HEK293 (cell line): ENCODE results near the gene MYO7A.

Experiments
- CTCF ChIA-PET: fragments of 350-600 bp; formaldehyde crosslinking; extraction: SDS; loops from one replicate; lab custom pipeline; 2021; ENCODE audit warnings: antibody characterized with exemption; lab: Yijun Ruan, JAX
- POLR2A ChIA-PET: fragments of 300-600 bp; formaldehyde crosslinking; extraction: SDS; loops from one replicate; lab custom pipeline; 2020; ENCODE audit warnings: antibody characterized with exemption, inconsistent platforms; lab: Yijun Ruan, JAX
- H3K27ac ChIP-seq: fragments of 200-500 bp; sonication (Bioruptor generic); 2 replicates; pipeline ENCODE4 v1.5.1; 2014; ENCODE audit warnings: low read depth, low read length, control low read depth, inconsistent platforms; ENCODE audit errors: extremely low read depth
- H3K36me3 ChIP-seq, 2 experiments: fragments of 200-500 bp in 1 of 2; sonication (Bioruptor generic) in 1 of 2; 1 replicate in 1 of 2; 2 replicates in 1 of 2; pipeline ENCODE4 v1.5.1; 2014 to 2017; ENCODE audit warnings: inconsistent platforms in 2 of 2, low read length in 2 of 2; ENCODE audit not compliant: control insufficient read depth in 2 of 2, insufficient read depth in 1 of 2
- H3K4me1 ChIP-seq: fragments of 200-500 bp; sonication (Bioruptor generic); 2 replicates; pipeline ENCODE4 v1.5.1; 2014; ENCODE audit warnings: mild to moderate bottlenecking, low read length, inconsistent platforms; ENCODE audit not compliant: control insufficient read depth, insufficient read depth
- H3K4me3 ChIP-seq: 2 replicates; pipeline ENCODE4 v1.5.1; 2011; ENCODE audit warnings: low read depth, mild to moderate bottlenecking, control low read depth, low read length, moderate library complexity
- H3K9me3 ChIP-seq: fragments of 200-500 bp; sonication (Bioruptor generic); 2 replicates; pipeline ENCODE4 v1.5.1; 2014; ENCODE audit warnings: low read depth, low read length, inconsistent platforms; ENCODE audit not compliant: control insufficient read depth, insufficient read depth
- BCL11B ChIP-seq: fragments of 450-650 bp; formaldehyde crosslinking; IDR thresholded peaks from 2 replicates; pipeline ENCODE4 v1.5.1; 2016; ENCODE audit warnings: low read depth, missing biosample characterization, missing genetic modification characterization
- GLIS1 ChIP-seq: fragments of 450-650 bp; formaldehyde crosslinking; IDR thresholded peaks from 2 replicates; pipeline ENCODE4 v1.5.1; 2016; ENCODE audit warnings: missing biosample characterization, missing genetic modification characterization
- SETDB1 ChIP-seq: IDR thresholded peaks from one replicate; pipeline ENCODE4 v1.6.1; 2017; ENCODE audit warnings: mild to moderate bottlenecking, low read length, moderate library complexity, mixed read lengths; ENCODE audit not compliant: insufficient read length
- YY2 ChIP-seq: fragments of 450-650 bp; formaldehyde crosslinking; IDR thresholded peaks from 2 replicates; pipeline ENCODE4 v1.5.1; 2016; ENCODE audit warnings: missing biosample characterization, missing genetic modification characterization
- ZNF112 ChIP-seq: fragments of 450-650 bp; formaldehyde crosslinking; IDR thresholded peaks from 2 replicates; pipeline ENCODE4 v1.5.0; 2017; ENCODE audit warnings: missing biosample characterization, missing genetic modification characterization
- ZNF133 ChIP-seq: fragments of 450-650 bp; formaldehyde crosslinking; IDR thresholded peaks from 2 replicates; pipeline ENCODE4 v1.5.1; 2016; ENCODE audit warnings: missing biosample characterization, missing genetic modification characterization
- ZNF138 ChIP-seq: fragments of 450-650 bp; formaldehyde crosslinking; IDR thresholded peaks from 2 replicates; pipeline ENCODE4 v1.5.1; 2016; ENCODE audit warnings: missing biosample characterization, missing genetic modification characterization, borderline replicate concordance
- ZNF175 ChIP-seq: fragments of 450-650 bp; formaldehyde crosslinking; IDR thresholded peaks from 2 replicates; pipeline ENCODE4 v1.5.1; 2016; ENCODE audit warnings: missing biosample characterization, missing genetic modification characterization
- ZNF223 ChIP-seq: fragments of 450-650 bp; formaldehyde crosslinking; IDR thresholded peaks from 2 replicates; pipeline ENCODE4 v1.5.1; 2016; ENCODE audit warnings: missing biosample characterization, missing genetic modification characterization
- ZNF266 ChIP-seq: fragments of 450-650 bp; formaldehyde crosslinking; IDR thresholded peaks from 2 replicates; pipeline ENCODE4 v1.5.1; 2016; ENCODE audit warnings: missing biosample characterization, missing genetic modification characterization, low read depth
- ZNF521 ChIP-seq: fragments of 450-650 bp; formaldehyde crosslinking; IDR thresholded peaks from 2 replicates; pipeline ENCODE4 v1.5.1; 2017; ENCODE audit warnings: missing biosample characterization, mild to moderate bottlenecking, missing genetic modification characterization
- ZNF529 ChIP-seq: fragments of 450-650 bp; formaldehyde crosslinking; IDR thresholded peaks from 2 replicates; pipeline ENCODE4 v1.5.1; 2017; ENCODE audit warnings: missing genetic modification characterization, missing biosample characterization; ENCODE audit not compliant: insufficient replicate concordance
- ZNF701 ChIP-seq: fragments of 450-650 bp; formaldehyde crosslinking; IDR thresholded peaks from 2 replicates; pipeline ENCODE4 v1.5.1; 2016; ENCODE audit warnings: missing biosample characterization, missing genetic modification characterization
- ZNF76 ChIP-seq: fragments of 450-650 bp; formaldehyde crosslinking; IDR thresholded peaks from 2 replicates; pipeline ENCODE4; 2016; ENCODE audit warnings: low read depth, missing biosample characterization, missing genetic modification characterization, borderline replicate concordance
- ZSCAN30 ChIP-seq: fragments of 450-650 bp; IDR thresholded peaks from 2 replicates; pipeline ENCODE4 v1.5.1; 2018; ENCODE audit warnings: missing biosample characterization, mild to moderate bottlenecking, missing genetic modification characterization, moderate library complexity
- TF ChIP-seq, protein P1 (sequence below): fragments of 450-650 bp; IDR thresholded peaks from 2 replicates; pipeline ENCODE4 v1.5.1; 2018; ENCODE audit warnings: missing biosample characterization, missing genetic modification characterization
- TF ChIP-seq, protein P2 (sequence below): fragments of 450-650 bp; formaldehyde crosslinking; IDR thresholded peaks from 2 replicates; pipeline ENCODE4 v1.5.1; 2017; ENCODE audit warnings: missing biosample characterization, missing genetic modification characterization
- TF ChIP-seq, protein P3 (sequence below): fragments of 450-650 bp; formaldehyde crosslinking; IDR thresholded peaks from 2 replicates; pipeline ENCODE4 v1.5.1; 2016; ENCODE audit warnings: missing biosample characterization, missing genetic modification characterization
- TF ChIP-seq, protein P4 (sequence below): fragments of 450-650 bp; formaldehyde crosslinking; IDR thresholded peaks from 2 replicates; pipeline ENCODE4 v1.5.1; 2016; ENCODE audit warnings: missing biosample characterization, missing genetic modification characterization
- TF ChIP-seq, protein P5 (sequence below): fragments of 450-650 bp; formaldehyde crosslinking; IDR thresholded peaks from 2 replicates; pipeline ENCODE4 v1.5.1; 2016; ENCODE audit warnings: missing biosample characterization, missing genetic modification characterization
- TF ChIP-seq, protein P6 (sequence below): fragments of 450-650 bp; formaldehyde crosslinking; IDR thresholded peaks from 2 replicates; pipeline ENCODE4 v1.5.1; 2017; ENCODE audit warnings: missing biosample characterization, missing genetic modification characterization
- TF ChIP-seq, protein P7 (sequence below): fragments of 450-650 bp; formaldehyde crosslinking; IDR thresholded peaks from 2 replicates; pipeline ENCODE4 v1.5.1; 2016; ENCODE audit warnings: missing biosample characterization, missing genetic modification characterization

The MYO7A gene

DNA sequence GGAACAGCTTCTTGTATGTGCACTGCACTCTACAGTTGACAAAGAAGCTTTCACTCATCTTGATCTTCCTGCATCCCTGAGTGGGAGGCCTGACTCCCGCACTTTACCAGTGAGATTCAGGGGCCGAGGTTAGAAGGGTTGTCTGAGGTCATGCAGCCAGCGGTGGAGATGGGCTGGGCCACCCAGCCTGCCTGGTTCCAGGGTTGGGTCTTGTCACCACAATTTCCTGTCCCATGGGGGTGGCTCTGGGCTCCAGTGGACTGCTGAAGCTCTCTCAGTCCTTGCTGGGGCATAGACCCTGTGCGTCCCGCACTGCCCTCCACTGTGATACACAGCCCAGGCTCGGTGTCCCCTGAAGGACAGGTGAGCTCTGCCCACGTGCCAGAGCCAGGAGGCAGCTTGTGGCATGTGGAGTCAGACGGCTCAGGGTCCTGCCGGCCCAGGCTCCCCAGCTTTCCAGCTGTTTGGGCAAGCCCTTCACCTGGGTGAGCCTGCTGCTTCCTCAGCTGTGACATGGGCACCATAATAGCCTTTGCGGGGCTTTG lies 6.9 kb upstream of the MYO7A start (continued):
- TF ChIP-seq, protein P1, sequence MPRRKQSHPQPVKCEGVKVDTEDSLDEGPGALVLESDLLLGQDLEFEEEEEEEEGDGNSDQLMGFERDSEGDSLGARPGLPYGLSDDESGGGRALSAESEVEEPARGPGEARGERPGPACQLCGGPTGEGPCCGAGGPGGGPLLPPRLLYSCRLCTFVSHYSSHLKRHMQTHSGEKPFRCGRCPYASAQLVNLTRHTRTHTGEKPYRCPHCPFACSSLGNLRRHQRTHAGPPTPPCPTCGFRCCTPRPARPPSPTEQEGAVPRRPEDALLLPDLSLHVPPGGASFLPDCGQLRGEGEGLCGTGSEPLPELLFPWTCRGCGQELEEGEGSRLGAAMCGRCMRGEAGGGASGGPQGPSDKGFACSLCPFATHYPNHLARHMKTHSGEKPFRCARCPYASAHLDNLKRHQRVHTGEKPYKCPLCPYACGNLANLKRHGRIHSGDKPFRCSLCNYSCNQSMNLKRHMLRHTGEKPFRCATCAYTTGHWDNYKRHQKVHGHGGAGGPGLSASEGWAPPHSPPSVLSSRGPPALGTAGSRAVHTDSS (tag by site-specific recombination), result no peak
- TF ChIP-seq ZNF223 (tag by site-specific recombination) (no peak), SETDB1 (no peak), ZNF266 (tag by site-specific recombination) (no peak), ZNF133 (tag by site-specific recombination) (no peak), YY2 (no peak)
- TF ChIP-seq, protein P2, sequence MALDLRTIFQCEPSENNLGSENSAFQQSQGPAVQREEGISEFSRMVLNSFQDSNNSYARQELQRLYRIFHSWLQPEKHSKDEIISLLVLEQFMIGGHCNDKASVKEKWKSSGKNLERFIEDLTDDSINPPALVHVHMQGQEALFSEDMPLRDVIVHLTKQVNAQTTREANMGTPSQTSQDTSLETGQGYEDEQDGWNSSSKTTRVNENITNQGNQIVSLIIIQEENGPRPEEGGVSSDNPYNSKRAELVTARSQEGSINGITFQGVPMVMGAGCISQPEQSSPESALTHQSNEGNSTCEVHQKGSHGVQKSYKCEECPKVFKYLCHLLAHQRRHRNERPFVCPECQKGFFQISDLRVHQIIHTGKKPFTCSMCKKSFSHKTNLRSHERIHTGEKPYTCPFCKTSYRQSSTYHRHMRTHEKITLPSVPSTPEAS, result no peak
- TF ChIP-seq, protein P3, sequence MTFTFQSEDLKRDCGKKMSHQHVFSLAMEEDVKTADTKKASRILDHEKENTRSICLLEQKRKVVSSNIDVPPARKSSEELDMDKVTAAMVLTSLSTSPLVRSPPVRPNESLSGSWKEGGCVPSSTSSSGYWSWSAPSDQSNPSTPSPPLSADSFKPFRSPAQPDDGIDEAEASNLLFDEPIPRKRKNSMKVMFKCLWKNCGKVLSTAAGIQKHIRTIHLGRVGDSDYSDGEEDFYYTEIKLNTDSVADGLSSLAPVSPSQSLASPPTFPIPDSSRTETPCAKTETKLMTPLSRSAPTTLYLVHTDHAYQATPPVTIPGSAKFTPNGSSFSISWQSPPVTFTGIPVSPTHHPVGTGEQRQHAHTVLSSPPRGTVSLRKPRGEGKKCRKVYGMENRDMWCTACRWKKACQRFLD (tag by site-specific recombination), result no peak
- TF ChIP-seq, all 188 proteins: peak for 0

DNA sequence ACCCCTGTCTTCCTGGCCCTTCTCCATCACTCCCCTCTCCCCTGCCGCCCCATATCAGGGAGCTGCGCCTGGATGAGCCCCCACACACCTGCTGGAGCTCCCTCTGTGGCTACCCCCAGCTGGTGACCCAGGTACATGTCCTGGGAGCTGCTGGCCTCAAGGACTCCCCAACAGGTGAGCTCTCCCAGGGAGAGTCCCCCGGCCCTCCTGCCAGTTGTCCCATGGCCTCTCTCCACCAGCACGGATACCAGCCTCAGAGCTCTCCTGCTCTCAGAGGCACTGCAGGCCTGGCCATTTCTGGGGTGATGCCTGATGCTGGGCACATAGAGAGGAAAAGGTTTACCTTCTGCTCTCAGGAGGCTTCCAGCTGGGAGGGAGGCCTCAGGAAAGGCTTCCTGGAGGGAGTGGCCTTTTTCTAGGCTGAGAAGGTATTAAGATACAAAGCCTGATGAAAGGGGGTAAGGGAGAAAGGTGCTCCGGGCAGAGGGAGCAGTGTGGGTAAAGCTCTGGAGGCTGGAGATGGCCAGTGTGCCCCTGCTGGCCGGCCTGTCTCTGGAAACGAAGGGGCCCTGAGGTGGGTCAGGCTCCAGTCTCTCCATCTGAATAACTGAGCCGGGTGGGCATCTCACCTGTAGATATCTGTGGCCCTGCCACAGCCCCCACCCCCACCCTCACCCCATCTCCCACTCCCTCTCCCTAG lies 6.0 kb upstream of the MYO7A start:
- ChIA-PET POLR2A (no interaction called here), CTCF (interaction anchor here (1.1 to 2.0 kb wide), 5 partner anchors 9 to 426 kb away, joined by 3 to 7 read pairs (median 4); no protein-coding TSS in a partner anchor)
- Histone ChIP-seq H3K36me3 (no peaks in the 10 kb centered on the region), H3K27ac (no peak overlapping the region), H3K9me3 (no peaks in the 10 kb centered on the region), H3K4me3 (no peak overlapping the region), H3K4me1 (no peaks in the 10 kb centered on the region)
- TF ChIP-seq GLIS1 (tag by site-specific recombination) (peak; percentile 11; the same call in 1 of the 2 replicates), BCL11B (tag by site-specific recombination) (no peak), ZNF521 (tag by site-specific recombination) (no peak), ZNF76 (tag by site-specific recombination) (no peak), ZSCAN30 (no peak), ZNF138 (no peak)
- TF ChIP-seq, protein P4, sequence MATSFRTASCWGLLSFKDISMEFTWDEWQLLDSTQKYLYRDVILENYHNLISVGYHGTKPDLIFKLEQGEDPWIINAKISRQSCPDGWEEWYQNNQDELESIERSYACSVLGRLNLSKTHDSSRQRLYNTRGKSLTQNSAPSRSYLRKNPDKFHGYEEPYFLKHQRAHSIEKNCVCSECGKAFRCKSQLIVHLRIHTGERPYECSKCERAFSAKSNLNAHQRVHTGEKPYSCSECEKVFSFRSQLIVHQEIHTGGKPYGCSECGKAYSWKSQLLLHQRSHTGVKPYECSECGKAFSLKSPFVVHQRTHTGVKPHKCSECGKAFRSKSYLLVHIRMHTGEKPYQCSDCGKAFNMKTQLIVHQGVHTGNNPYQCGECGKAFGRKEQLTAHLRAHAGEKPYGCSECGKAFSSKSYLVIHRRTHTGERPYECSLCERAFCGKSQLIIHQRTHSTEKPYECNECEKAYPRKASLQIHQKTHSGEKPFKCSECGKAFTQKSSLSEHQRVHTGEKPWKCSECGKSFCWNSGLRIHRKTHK (tag by site-specific recombination), result no peak

DNA sequence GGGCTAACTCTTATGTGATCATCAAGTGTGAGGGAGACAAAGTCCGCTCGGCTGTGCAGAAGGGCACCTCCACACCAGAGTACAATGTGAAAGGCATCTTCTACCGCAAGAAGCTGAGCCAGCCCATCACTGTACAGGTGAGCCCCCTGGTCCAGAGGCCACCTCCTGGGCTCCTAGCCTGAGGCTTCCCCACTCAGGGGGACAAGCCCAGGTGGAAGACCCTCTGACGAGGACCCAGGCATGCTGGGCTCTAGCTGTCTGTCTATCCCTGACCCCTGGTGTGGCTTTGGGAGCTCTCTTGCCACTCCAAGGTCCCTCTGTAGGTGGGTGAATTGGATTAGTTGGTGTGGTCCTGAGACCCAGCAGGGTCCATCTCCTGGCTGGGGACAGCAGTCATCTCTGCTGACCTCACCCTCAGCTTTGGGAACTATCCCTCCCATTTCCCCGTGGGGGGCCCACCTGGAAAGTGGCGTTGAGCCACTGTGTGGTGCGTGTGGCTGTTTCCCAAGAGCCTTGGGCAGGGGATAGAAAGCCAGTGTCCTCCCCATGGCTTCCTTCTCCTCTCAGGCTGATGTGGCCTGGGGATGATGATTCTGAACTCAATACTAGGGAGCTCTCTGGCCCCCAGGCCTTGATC lies 5.4 kb upstream of the MYO7A start:
- H3K27ac ChIP-seq, result no peak overlapping the region
- CTCF ChIA-PET, result interaction anchor here (0.6 to 2.0 kb wide), 4 partner anchors 32 to 426 kb away, joined by 3 to 7 read pairs (median 6); no protein-coding TSS in a partner anchor
- H3K4me1 ChIP-seq, result no peaks in the 10 kb centered on the region; the same call in 1 of the 2 replicates
- H3K36me3 ChIP-seq, result no peaks in the 10 kb centered on the region
- POLR2A ChIA-PET, result no interaction called here
- H3K9me3 ChIP-seq, result no peaks in the 10 kb centered on the region
- no peak overlapping the region for H3K4me3 ChIP-seq
- TF ChIP-seq ZNF112 (tag by site-specific recombination) (no peak), ZNF175 (no peak), GLIS1 (tag by site-specific recombination) (peak; percentile 82), ZNF529 (tag by site-specific recombination) (no peak), ZNF701 (tag by site-specific recombination) (no peak)
- TF ChIP-seq, protein P5, sequence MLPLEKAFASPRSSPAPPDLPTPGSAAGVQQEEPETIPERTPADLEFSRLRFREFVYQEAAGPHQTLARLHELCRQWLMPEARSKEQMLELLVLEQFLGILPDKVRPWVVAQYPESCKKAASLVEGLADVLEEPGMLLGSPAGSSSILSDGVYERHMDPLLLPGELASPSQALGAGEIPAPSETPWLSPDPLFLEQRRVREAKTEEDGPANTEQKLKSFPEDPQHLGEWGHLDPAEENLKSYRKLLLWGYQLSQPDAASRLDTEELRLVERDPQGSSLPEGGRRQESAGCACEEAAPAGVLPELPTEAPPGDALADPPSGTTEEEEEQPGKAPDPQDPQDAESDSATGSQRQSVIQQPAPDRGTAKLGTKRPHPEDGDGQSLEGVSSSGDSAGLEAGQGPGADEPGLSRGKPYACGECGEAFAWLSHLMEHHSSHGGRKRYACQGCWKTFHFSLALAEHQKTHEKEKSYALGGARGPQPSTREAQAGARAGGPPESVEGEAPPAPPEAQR (tag by site-specific recombination), result no peak
- TF ChIP-seq, protein P6, sequence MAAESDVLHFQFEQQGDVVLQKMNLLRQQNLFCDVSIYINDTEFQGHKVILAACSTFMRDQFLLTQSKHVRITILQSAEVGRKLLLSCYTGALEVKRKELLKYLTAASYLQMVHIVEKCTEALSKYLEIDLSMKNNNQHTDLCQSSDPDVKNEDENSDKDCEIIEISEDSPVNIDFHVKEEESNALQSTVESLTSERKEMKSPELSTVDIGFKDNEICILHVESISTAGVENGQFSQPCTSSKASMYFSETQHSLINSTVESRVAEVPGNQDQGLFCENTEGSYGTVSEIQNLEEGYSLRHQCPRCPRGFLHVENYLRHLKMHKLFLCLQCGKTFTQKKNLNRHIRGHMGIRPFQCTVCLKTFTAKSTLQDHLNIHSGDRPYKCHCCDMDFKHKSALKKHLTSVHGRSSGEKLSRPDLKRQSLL (tag by site-specific recombination), result no peak
- TF ChIP-seq, protein P7, sequence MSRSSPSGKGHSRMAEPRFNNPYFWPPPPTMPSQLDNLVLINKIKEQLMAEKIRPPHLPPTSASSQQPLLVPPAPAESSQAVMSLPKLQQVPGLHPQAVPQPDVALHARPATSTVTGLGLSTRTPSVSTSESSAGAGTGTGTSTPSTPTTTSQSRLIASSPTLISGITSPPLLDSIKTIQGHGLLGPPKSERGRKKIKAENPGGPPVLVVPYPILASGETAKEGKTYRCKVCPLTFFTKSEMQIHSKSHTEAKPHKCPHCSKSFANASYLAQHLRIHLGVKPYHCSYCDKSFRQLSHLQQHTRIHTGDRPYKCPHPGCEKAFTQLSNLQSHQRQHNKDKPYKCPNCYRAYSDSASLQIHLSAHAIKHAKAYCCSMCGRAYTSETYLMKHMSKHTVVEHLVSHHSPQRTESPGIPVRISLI (tag by site-specific recombination), result no peak
